Endothelial cell of umbilical vein (primary cell): ENCODE data around the gene BPIFB3. TPM values are rescaled to one million over a fixed set of nuclear protein-coding genes. Genes with fewer than 3 reads are reported as not detected.

ENCODE experiments used
- BruUV-seq: library from RNA; stranded (reverse); fragments of 400-500 nt; replicated peaks from 2 replicates; lab custom pipeline; 2021; lab: Mats Ljungman, UMichigan
- CTCF ChIA-PET: fragments of 300-600, 350-600 bp; sonication (Branson Sonifier 250); formaldehyde crosslinking; loops from one replicate; lab custom pipeline; 2021; ENCODE audit warnings: antibody characterized with exemption, inconsistent platforms; lab: Charles Lee
- POLR2A ChIA-PET: fragments of 300-600, 350-600 bp; sonication (Branson Sonifier 250); formaldehyde crosslinking; loops from one replicate; lab custom pipeline; 2021; ENCODE audit warnings: antibody characterized with exemption, inconsistent platforms; lab: Charles Lee
- DNase-seq: peaks from one replicate; pipeline ENCODE4 v3.0.0-alpha.2; 2011; ENCODE audit warnings: low read depth, low spot score
- FAIRE-seq: peaks from 2 replicates; lab custom pipeline; 2011; peaks lifted over from hg19 to GRCh38; lab: Jason Lieb, UNC
- H2AFZ ChIP-seq: 2 replicates; pipeline ENCODE4 v1.6.0; 2012; ENCODE audit warnings: low read depth, low read length, control low read depth, inconsistent platforms
- H3K27ac ChIP-seq: 2 replicates; pipeline ENCODE4 v1.5.1; 2011; ENCODE audit warnings: low read depth, mild to moderate bottlenecking, control low read depth, low read length, moderate library complexity; ENCODE audit not compliant: insufficient read depth
- H3K27me3 ChIP-seq, 2 experiments: 2 replicates each; pipeline versions ENCODE4 v1.6.0 to v1.6.1; 2011; ENCODE audit warnings: low read length in 2 of 2, mixed read lengths in 1 of 2; ENCODE audit not compliant: control insufficient read depth in 2 of 2, insufficient read depth in 2 of 2
- H3K36me3 ChIP-seq, 2 experiments: 2 replicates in 1 of 2; 3 replicates in 1 of 2; pipeline ENCODE4 v1.5.1; 2011; ENCODE audit warnings: low read length in 2 of 2, mild to moderate bottlenecking in 1 of 2, moderate library complexity in 1 of 2; ENCODE audit not compliant: control insufficient read depth in 2 of 2, insufficient read depth in 2 of 2; ENCODE audit errors: extremely low read depth in 1 of 2
- H3K4me1 ChIP-seq: 3 replicates; pipeline ENCODE4 v1.5.1; 2011; ENCODE audit warnings: mild to moderate bottlenecking, low read length; ENCODE audit not compliant: control insufficient read depth, insufficient read depth; ENCODE audit errors: extremely low read depth
- H3K4me2 ChIP-seq: 2 replicates; pipeline ENCODE4 v1.6.1; 2011; ENCODE audit warnings: low read length, control low read depth, mixed read lengths; ENCODE audit not compliant: insufficient read depth
- H3K4me3 ChIP-seq, 3 experiments: fragments of 200-600 bp in 1 of 3; sonication (generic), shearing (Covaris generic) in 1 of 3; replicated peaks in 1 of 3; 2 replicates each; pipeline ENCODE4 v1.5.1; 2011 to 2016; ENCODE audit warnings: control low read depth in 3 of 3, low read length in 3 of 3, mild to moderate bottlenecking in 2 of 3, inconsistent platforms in 1 of 3, low read depth in 1 of 3, moderate library complexity in 1 of 3; ENCODE audit not compliant: insufficient read depth in 1 of 3
- H3K79me2 ChIP-seq: 2 replicates; pipeline ENCODE4 v1.6.0; 2012; ENCODE audit warnings: low read length, inconsistent platforms; ENCODE audit not compliant: control insufficient read depth, insufficient read depth
- H3K9ac ChIP-seq: replicated peaks from 2 replicates; pipeline ENCODE3; 2011; ENCODE audit warnings: low read length, control low read depth; ENCODE audit not compliant: insufficient read depth; ENCODE audit errors: extremely low read depth
- H3K9me1 ChIP-seq: replicated peaks from 3 replicates; pipeline ENCODE4 v1.6.0; 2011; ENCODE audit warnings: mild to moderate bottlenecking, low read length; ENCODE audit not compliant: control insufficient read depth, insufficient read depth; ENCODE audit errors: extremely low read depth
- H3K9me3 ChIP-seq: replicated peaks from 2 replicates; pipeline ENCODE4 v1.5.1; 2012; ENCODE audit warnings: low read length, inconsistent platforms; ENCODE audit not compliant: control insufficient read depth, insufficient read depth
- H4K20me1 ChIP-seq: replicated peaks from 2 replicates; pipeline ENCODE3; 2011; ENCODE audit warnings: mild to moderate bottlenecking, low read length; ENCODE audit not compliant: control insufficient read depth, insufficient read depth; ENCODE audit errors: extremely low read depth
- CTCF ChIP-seq, 2 donors: IDR thresholded peaks; 1 replicate in 1 of 2; 2 replicates in 1 of 2; pipeline ENCODE4 v1.5.1; 2011; ENCODE audit warnings: low read length in 2 of 2, mild to moderate bottlenecking in 2 of 2, moderate library complexity in 2 of 2, control low read depth in 1 of 2, inconsistent platforms in 1 of 2, low read depth in 1 of 2; ENCODE audit not compliant: insufficient read depth in 1 of 2; ENCODE audit errors: extremely low read depth in 1 of 2
- EZH2 ChIP-seq: IDR thresholded peaks from 2 replicates; pipeline ENCODE4 v1.6.1; 2012; ENCODE audit warnings: borderline replicate concordance, low read depth, mild to moderate bottlenecking, moderate library complexity, low read length, inconsistent platforms; ENCODE audit not compliant: severe bottlenecking
- FOS ChIP-seq: IDR thresholded peaks from 2 replicates; pipeline ENCODE4 v1.6.1; 2011; ENCODE audit warnings: mild to moderate bottlenecking, low read length, moderate library complexity, borderline replicate concordance; ENCODE audit not compliant: insufficient read depth
- GATA2 ChIP-seq: IDR thresholded peaks from 2 replicates; pipeline ENCODE4 v1.7.0; 2011; ENCODE audit warnings: low read depth, mild to moderate bottlenecking, moderate library complexity, mixed read lengths, low read length; ENCODE audit not compliant: insufficient read length, insufficient read depth
- JUN ChIP-seq: IDR thresholded peaks from 2 replicates; pipeline ENCODE4 v1.6.1; 2011; ENCODE audit warnings: borderline replicate concordance, low read depth; ENCODE audit not compliant: insufficient read length, insufficient read depth
- MAX ChIP-seq: IDR thresholded peaks from 2 replicates; pipeline ENCODE4 v1.6.1; 2011; ENCODE audit not compliant: insufficient read depth, insufficient read length
- MYC ChIP-seq: IDR thresholded peaks from one replicate; pipeline ENCODE4 v1.6.1; 2011; ENCODE audit warnings: mild to moderate bottlenecking, low read depth, low read length
- POLR2A ChIP-seq: IDR thresholded peaks from 2 replicates; pipeline ENCODE4 v1.6.1; 2012; ENCODE audit warnings: low read depth, mild to moderate bottlenecking, control low read depth, low read length
- POLR2AphosphoS5 ChIP-seq: IDR thresholded peaks from 2 replicates; pipeline ENCODE4 v1.6.1; 2012; ENCODE audit warnings: low read depth, mild to moderate bottlenecking, control low read depth, low read length, moderate library complexity; ENCODE audit not compliant: insufficient read depth
- dilution Hi-C: fragments of 300-500 bp; cut with MboI; formaldehyde crosslinking; loops from one replicate; pipeline ENCODE4 v1.15.0; 2019; ENCODE audit warnings: low sequenced_read_pairs; ENCODE audit not compliant: extremely low pct_ligation_motif_present
- intact Hi-C: fragments of 100-400 bp; cut with micrococcal nuclease; formaldehyde crosslinking; loops from one replicate; pipeline ENCODE4 v1.10.0; 2022
- polyA plus RNA-seq, 4 experiments: library from polyadenylated mRNA; depleted of rRNA in 3 of 4; stranded (reverse) in 3 of 4; unstranded in 1 of 4; fragments of >200 nt; gene quantifications; 2 replicates each; pipeline versions ENCODE4 v1.2.1 to v1.2.3, GENCODE V29; 2011 to 2012; ENCODE audit warnings: missing spikeins in 1 of 4
- total RNA-seq: library from RNA; stranded (reverse); gene quantifications from 2 replicates; pipeline ENCODE4 v1.2.3, GENCODE V29; 2021

Gene BPIFB3
- total and polyA plus RNA-seq, 2 donors (not counting 3 experiments of a cell fraction or from before 2014, with no cell fraction given): not detected

- no TSS peak for BruUV-seq
- ChIA-PET POLR2A (no interaction called here), CTCF (no interaction called here)
- H3K9ac ChIP-seq: no peak overlapping the region
- no peaks in the 10 kb centered on the region for H3K36me3 ChIP-seq
- FAIRE-seq (no peak), DNase-seq (no peak)
- no peak overlapping the region for H3K27ac ChIP-seq
- H3K27me3 ChIP-seq: no peaks in the 10 kb centered on the region
- no peaks in the 10 kb centered on the region for H3K4me1 ChIP-seq
- TF ChIP-seq POLR2A: no peak
- TF ChIP-seq GATA2: no peak
- TF ChIP-seq CTCF (IDR thresholded peaks at IDR 0.05; ENCODE audit: extremely low read depth in 1 of 2, insufficient read depth in 1 of 2, low read depth in 1 of 2, low read length in 2 of 2): no peak
- TF ChIP-seq EZH2: no peak
- no peak for TF ChIP-seq FOS
- TF ChIP-seq MYC: no peak
- no peak for TF ChIP-seq MAX
- no peak for TF ChIP-seq JUN
- no peak for TF ChIP-seq POLR2AphosphoS5
- H3K4me2 ChIP-seq: no peak overlapping the region
- H4K20me1 ChIP-seq: no peaks in the 10 kb centered on the region
- no peak overlapping the region for H2AFZ ChIP-seq
- no peaks in the 10 kb centered on the region for H3K79me2 ChIP-seq
- H3K9me1 ChIP-seq: no peaks in the 10 kb centered on the region
- intact Hi-C loops: no loop called here
- H3K4me3 ChIP-seq: no peak overlapping the region
- H3K9me3 ChIP-seq: no peaks in the 10 kb centered on the region
- dilution Hi-C loops: no loop called here
Measured at GRCh38 chr20:33092361-33092760, 38.7 kb downstream of the BPIFB3 start.
